DMS53 treated with DMSO at 0.1 percent for 48 hours (cell line): ENCODE results near the gene SIGLEC1.
A peak's percentile ranks its signal among the peaks of the same experiment; 100 is the strongest.

Experiments
- DNase-seq: peaks from one replicate; lab custom pipeline; 2025; ENCODE audit not compliant: unreplicated experiment; lab: John Stamatoyannopoulos, UW

The SIGLEC1 gene

DNA sequence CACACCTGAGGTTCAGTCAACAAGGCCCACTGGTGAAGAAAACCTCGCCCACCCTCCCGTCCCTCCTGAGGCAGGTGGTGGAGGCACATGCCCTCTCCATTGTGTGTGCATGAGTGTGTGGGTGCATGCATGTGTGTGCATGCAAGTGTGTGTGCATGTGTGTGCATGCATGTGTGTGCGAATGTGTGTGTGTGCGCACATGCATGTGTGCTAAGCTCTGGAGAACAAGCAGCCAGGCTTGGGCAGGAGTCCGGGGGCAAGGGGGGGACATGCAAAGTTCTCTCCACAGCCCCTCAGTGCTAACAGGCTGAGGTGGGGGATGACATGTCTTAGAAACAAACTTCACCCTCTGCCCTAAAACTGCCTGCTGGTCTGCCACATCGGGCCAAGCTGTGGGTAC lies 17.0 kb upstream of the SIGLEC1 start:
- DNase-seq, result no peak

DNA sequence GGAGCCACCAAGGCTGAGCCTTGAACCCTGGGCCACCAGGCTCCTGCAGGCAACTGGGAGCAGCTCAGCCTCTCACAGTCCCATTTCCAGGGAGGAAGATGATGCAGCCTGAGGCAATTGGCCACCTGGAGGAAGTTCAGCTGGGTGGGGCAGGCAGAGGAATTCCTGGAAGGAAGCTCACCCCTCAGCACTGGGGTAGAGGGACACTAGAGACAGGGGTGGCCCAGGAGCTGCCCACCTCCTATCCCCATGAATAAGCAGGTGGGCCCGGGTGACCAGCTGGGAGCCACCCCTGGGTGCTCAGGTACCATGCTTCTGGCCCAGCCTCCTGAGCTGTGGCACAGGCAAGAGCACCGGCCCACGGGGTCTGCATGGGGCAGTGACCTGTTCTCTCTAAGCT lies 16.5 kb upstream of the SIGLEC1 start:
- no peak for DNase-seq

DNA sequence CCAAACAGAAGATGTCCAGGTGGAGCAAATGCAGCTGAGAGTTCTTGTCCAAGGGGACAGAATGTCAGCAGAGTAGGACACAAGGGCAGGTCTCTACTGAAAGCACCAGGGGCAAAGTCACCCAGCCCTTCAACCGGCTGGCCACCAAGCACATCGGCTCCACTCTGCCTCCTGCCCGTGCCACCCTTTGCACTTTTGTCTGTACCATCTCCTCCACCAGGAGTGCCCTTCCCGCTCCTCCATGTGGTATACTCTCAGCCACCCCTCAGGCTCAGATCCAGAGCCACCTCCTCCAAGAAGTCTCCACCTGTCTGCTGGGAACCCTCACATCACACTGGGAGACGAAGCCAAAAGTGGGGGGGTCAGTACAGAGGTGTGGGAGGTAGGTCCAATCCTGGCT lies 16.0 kb upstream of the SIGLEC1 start:
- DNase-seq, result no peak

DNA sequence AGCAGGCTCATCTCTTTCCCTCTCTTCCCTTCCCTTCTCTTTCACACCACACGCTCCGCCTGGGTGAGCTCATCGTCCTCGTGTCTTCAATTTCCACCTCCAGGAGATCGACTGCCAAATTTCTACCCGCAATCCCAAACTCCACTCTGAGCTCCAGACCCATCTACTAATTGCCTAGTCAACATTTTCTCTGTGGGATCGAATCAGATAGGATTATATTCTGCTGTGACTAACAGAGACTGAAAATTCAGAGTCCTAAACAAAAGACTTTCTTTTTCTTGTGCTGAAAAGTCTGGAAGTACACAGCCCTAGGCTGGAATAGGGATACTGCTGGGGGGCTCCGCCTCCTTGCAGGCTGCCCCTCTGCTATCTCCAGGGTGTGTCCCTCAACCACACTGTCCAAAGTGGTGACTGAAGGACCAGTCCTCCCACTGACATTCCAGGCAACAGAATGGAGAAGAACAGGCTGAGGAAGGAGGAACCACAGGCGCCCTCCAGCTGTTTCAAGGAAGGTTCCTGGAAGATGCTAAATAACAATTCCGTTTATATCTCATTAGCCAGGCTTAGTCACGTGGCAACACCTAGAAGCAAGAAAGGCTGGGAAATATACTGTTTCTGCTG lies 15.1 kb upstream of the SIGLEC1 start:
- DNase-seq, result no peak

DNA sequence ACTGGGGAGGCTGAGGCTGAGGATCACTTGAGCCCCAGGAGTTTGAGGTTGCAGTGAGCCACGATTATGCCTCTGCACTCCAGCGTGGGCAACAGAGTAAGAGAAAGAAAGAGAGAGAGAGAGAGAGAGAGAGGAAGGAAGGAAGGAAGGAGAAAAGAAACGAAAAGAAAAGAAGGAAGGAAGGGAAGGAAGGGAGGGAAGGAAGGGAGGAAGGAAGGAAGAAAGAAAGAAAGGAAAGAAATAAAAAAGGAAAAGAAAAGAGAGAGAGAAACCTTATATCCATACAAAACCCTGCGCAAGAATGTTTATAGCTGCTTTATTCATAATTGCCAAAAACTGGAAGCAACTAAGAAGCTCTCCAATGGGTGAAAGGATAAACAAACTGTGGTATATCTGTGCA lies 12.0 kb upstream of the SIGLEC1 start:
- DNase-seq, result no peak

DNA sequence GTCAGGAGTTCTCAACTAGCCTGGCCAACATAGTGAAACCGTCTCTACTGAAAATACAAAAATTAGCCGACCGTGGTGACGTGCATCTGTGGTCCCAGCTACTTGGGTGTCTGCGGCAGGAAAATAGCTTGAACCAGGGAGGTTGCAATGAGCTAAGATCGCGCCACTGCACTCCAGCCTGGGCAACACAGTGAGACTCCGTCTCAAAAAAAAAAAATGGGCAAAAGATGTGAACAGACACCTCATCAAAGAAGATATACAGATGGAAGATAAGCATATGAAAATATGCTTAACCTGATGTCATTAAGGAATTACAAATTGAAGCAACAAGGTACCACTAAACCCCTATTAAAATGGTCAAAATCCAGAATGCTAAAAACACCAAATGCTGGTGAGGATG lies 10.9 kb upstream of the SIGLEC1 start:
- DNase-seq, result no peak

DNA sequence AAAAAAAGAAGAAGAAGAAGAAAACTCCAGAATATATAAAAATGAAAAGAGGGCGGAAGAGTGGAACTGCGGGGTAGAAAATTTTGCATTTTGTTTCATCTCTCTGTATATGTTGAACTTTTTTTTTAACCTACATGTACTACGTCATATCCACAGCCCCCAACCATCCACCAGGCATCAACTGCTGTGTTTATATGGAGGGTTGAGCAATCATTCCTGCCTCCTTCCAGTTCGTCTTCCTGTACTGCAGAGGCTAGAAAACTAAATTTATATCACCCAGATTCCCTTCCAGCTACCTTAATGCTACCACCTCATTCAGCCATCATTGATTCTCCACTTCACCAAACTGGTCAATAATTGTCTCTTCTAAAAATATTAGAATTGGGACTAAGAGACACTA lies 9.5 kb upstream of the SIGLEC1 start:
- DNase-seq, result no peak

DNA sequence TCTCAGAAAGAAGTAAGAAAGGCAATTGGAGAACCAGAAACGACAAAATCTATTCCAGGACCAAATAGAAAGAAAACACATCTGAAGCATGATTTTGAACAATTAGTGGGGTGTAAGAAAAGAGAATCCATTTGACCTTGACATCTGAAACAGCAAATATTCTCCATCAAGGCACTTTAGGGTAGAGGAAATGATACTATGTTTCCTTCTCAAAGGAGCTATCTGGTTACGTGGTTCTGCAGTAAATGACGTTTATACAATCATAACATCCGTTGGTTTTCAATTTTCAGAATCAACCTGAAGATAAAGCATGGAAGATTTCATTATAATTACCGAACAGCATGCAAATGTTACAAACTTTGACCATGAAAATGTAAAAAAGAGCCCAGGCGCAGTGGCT lies 8.2 kb upstream of the SIGLEC1 start:
- no peak for DNase-seq

DNA sequence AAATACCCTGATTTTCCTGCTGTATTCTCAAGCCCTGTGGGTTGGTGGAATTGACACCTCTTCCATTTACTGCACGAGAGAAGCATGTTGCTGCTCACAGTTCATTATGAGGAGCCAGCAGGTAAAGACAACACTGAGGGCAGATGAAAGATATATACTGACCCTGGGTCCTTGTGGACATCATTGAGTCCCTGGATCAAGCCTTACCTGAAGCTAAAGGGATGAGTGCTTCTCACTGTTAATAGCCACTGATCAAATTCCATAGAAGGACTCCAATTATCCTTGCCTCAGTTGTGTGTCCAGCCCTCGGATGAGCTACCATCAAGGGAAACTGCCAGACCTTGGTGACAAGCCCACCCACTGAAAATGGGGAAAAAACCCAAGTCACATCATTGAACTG lies 7.7 kb upstream of the SIGLEC1 start:
- DNase-seq, result no peak

DNA sequence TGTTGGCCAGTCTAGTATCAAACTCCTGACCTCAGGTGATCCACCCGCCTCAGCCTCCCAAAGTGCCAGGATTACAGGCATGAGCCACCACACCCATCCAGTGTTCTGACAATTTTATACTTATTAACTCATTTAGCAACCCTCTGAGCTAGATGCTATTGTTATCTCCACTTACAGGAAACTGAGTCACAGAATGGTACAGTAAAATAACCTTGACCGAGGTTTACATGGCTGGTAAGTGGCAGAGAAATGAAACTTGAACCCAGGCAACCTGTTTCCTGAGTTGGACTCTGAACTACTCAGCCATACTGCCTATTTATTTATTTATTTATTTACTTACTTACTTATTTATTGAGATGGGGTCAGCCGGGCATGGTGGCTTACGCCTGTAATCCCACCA lies 6.6 kb upstream of the SIGLEC1 start:
- DNase-seq, result no peak

DNA sequence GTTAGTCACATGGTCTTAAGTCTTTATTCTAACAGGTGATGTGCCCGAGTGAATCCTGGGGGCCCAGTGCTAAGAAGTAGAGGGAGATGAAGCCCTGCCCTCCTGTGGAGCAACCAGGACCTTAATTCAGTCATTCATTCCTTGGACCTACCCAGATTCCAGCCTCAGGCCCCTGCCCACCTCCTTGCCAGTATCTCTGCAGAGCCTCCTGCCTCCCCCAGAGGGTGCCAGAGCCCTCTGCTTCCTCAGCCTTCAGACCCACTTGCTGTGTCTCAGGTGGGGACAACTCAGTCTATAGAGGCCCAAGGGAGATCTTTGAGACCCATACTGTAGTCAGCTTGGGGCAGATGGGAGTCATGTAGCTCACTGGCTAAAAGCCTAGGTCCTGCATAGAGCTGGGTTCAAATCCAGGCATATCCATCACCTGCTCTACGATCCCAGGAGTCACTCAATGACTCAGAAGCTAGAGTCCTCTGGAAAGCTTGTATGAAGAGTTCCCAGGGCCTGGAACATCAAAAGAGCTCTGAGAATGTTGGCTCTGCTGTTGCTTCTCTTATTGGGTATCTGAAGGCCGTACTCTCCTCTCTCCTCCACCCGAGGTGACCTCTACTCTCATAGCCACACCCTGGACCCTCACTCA lies 3.9 kb upstream of the SIGLEC1 start:
- peak; percentile 31 for DNase-seq

DNA sequence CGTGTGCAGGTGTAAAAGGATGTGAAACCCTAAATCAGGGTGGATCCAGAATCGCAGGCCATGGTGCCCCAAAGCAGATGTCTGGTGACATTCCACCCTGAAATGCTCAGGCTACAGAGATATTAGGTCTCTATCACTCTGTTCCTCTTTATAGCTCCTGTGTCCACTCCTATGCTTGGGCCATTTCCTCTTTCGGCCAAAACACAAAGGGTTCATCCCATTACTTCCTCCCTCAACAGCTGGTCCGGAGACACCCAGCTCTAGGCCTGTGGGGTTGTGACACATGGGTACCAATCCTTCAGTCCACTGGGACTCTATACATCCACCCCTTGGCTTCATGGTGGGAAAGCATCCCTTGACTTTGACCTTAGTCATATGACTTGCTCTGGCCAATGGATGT lies 1.7 kb upstream of the SIGLEC1 start:
- DNase-seq, result no peak

DNA sequence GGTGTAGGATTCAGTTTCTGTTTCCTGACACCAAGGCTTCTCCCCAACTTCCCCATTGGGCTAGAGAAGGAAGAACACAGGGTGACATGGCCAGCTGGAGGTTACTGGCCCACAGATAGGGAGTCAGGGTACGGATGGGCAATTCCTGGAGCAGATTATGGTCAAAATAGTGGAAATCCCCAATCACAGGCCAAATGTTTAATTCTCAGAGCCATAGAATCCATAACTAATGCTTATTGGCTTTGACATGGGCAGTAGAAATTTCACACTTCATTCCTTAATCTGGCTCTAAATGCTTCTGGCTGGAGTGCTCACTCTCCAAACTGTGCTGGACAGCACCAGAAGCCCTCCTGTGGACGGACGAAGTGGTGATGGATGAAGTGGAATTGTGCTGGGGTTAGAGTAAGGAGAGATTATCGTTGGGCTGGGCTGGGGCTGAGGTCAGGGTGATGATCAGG lies 887 bp downstream of the SIGLEC1 start:
- DNase-seq, result no peak

DNA sequence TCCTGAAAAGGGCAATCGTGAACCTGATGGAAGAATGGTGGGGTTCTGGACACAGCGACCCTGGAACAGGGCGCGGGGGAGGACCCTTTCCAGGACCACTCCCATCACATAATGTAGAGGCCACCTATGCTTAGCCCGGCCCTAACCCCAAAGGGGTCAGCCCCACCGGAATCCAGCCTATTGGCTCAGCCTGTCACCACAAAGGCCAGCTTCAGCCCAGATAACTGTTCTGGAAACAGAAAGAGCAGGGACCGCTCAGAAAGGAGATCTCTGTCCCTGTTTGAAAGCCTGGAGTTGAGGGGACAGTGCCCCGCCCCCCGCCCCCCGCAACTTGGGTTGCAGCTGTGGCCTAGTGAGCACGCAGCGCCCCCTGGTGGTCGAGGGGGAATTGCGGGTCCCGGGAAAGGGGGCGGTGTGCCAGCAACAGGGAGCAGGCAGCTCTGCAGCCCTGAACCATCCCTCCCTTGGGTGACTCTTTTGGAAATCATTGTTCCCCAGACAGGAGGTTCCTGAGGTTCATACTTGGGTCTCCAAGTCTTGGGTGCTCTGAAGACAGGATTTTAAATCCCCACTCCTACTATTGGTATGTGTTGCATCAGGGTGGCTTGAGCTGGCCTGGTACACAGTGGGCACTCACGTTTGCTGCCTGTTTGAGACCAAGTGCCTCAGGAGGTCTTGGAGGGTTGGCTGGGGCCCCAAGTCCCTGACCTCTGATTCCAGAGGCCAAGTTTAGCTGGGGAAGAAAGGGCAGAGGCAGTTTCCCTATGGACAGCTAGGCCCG lies 1.5 kb downstream of the SIGLEC1 start:
- DNase-seq, result no peak

DNA sequence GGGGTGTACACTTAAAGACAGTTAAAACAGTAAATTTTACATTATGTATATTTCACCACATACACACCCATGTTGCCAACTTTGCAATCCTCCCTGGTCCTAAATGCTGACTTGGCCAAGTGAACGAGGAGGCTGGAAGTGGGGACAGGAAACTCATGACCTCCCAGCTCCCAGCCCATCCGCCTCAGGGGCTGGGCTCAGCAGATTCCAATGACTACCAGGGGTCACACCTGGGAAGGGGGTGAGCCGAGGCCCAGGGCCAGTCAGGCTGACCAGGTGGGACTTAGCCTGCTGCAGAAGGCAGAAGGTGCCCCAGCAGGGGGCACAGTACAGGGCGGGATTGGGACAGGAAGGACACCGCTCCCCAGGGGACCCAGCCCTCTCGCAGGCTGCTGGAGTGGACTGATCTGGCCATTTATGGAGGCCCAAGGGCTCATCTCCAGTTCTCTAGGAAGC lies 2.4 kb downstream of the SIGLEC1 start:
- no peak for DNase-seq

DNA sequence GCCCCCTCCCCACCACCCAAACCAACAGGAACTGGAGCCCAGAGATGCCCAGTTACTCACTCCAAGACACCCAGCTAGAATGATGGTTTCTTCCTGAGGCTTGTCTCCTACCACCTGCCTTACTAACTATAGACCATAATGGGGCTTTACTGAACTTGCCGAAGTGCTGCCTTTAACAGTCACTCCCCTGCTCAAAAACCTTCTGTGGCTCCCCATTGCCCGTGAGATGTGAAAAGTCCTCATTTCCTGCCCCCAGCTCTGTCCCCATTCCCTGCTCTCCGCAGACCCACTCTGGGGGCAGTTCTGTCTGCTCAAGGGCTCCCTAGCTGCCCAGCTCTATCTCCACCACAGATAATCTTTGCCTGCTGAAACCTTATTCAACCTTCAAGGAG lies 4.9 kb downstream of the SIGLEC1 start:
- DNase-seq, result no peak

DNA sequence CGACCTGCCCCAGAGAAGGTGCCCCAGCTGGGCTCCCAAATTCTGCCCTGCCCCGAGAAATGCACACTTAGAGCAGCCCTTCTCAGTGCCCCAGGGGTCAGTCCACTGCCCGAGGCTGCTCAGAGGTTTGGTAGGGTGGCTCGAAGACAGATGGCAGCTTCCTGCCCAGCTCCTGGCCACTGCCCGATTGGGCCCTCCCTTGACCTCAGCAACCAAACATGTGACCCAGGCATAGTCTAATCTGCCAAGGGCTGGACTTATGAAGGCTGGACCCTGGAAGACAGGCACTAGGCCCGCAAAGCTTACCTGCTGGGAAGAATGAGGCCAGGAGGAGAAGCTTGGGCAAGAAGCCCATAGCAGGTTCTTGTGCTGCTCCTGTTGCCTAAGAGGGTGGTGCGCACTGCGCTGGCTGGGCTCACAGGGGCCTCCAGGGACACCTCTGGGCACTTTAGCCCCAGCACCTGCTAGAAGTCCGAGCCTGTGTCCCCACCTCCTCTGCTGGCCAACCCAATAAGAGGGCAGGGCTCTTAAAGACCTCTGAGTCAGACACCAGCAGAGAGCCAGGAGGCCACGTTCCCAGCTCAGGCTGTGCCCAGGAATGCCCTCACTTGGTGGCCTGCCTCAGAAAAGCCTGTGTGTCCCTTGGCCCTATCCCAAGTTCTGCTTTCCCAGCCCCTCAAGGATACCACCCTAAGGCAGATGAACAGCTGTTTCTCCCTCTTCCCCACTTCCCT lies 5.5 kb downstream of the SIGLEC1 start:
- DNase-seq, result no peak

DNA sequence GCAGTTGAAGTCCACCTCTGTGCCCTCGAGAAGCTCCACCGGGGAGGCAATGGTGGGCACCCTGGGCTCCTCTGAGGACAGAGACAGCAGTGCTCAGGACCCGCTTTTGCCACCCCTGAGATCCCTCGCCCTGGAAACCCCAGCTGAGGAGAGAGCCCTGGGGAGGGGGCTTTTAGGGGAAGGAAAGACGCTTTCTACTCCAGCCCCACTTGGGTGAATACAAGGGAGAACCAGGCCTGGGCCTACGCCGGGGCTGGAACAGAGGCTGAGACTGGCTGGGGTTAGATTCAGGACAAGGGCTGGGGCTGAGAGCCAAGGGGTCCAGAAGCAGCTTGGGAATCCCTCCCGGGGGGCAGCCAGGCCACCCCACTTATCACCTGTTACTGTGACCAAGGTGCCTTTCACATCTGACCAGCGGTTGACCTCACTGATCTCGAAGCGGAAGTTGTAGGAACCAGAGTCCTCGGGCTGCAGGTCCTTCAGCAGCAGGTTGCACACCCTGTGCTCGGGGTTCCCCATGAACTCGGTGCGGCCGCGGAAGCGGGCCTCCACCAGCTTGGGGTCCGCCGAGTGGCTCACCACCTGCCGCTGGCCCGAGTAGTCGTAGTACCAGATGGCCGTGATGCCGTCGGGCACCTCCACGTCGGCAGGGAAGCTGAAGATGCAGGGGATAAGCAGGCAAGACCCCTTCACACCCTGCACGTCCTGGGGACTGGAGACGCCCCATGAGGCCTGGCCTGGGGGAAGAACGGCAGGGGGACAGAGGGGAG lies 6.2 kb downstream of the SIGLEC1 start:
- DNase-seq, result no peak

DNA sequence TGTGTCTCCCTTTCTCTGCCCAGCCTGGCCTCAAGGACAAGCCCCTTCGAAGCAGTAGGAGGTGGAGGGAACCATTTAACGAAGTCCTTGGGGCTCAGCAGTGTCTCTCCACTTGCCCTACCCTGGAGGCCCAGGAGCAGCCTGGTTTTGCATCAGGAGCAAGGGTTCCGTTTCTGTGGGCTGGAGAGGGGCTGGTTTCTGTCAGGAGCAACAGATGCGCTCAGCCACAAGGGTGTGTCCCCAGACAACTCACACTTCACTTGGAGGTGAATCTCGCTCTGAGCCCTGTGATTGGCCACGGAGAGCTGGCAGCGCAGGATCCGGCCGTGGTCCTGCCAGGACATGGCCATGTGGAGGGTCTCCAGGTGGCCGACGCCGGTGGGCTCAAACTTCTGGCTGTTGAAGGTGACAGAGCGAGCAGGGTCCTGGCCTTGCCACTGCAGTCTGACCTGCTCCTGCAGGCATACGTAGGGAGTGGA lies 6.9 kb downstream of the SIGLEC1 start:
- DNase-seq, result no peak

DNA sequence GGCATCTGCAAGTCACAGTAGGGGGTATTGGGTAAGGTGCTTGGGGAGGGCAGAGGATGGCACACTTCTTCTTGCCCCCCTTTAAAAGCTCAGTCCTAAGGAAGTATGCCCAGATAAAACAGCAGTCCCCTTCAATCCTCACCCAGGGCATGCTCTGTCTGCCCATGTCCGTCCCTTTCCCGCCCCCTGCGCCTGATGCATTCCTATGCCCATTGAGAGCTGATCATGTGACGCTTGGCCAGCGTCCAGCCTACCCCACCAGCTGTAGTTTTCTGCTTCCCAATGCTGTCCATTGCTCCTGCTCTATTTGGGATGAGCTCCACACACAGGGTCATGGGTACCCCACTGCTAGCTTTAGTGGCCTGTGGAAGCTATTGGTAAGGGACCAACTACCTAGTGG lies 8.3 kb downstream of the SIGLEC1 start:
- DNase-seq, result no peak
